Measurements from ENCODE around the gene NUP210L. TPM values are rescaled to one million over a fixed set of nuclear protein-coding genes. Genes with fewer than 3 reads are reported as not detected.

The NUP210L gene
- total and polyA plus RNA-seq, 9 of the 15 experiments (the other 6 are each of a cell fraction or from before 2014, with no cell fraction given): 0.01 to 0.04 TPM; not detected in 7

DNA sequence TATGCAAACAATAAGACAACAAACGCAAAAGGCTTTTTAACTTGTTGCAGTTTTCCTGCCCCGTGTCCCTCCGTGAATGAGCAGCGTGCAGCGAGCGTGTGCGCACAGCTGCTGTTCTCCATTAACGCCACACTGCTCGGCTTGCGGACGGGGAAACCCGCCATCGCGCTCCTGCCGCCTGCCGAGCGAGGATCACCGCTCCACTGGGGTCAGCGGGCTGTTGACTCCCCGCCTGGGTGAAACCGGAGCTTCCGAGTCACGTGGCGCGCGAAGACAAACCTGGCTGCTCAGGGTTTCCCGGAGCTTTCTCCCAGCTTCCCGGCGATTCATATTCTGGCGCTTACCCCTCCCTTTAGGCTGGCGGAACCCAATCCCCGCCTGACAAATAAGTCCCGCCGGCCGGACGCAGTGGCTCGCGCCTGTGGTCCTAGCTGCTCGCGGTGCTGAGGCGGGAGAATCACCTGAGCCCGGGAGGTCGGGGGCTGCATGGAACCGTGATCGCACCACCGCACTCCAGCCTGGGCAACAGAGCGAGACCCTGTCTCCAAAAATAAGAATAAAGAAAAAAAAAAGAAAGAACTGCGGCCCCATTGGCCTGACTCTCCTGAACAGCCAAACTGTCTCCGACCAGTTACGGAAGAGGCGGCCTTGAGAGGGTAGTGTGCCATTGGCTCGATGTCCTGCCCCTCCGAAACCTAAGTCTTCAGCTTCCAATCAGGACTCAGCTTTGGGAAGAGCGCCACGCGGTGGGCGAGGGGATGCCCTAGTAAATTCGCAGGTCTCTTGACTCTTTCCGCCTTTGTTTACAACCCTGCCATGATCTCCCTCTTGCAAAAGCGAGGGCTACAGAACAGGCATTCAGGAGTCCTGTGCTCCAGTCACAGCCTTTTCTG lies 187.5 kb downstream of the NUP210L start, which contains the start of gene CREB3L4 (continued):
- TF ChIP-seq HMG20B (CRISPR knock-in tag; IDR thresholded peaks at IDR 0.05) (no peak), KLF10 (CRISPR knock-in tag; IDR thresholded peaks at IDR 0.05) (no peak), GABPB1 (CRISPR knock-in tag; IDR thresholded peaks at IDR 0.05) (0 out of 2 replicates have a peak, but pooled peaks have one; percentile 75), KDM2B (CRISPR knock-in tag; IDR thresholded peaks at IDR 0.05) (no peak), CSDE1 (IDR thresholded peaks at IDR 0.05) (no peak), MTF1 (CRISPR knock-in tag; IDR thresholded peaks at IDR 0.05; ENCODE audit: borderline replicate concordance) (no peak), ZNF780A (CRISPR knock-in tag; IDR thresholded peaks at IDR 0.05) (no peak), ZC3H8 (IDR thresholded peaks at IDR 0.05) (no peak)
- TF ChIP-seq, protein P1, sequence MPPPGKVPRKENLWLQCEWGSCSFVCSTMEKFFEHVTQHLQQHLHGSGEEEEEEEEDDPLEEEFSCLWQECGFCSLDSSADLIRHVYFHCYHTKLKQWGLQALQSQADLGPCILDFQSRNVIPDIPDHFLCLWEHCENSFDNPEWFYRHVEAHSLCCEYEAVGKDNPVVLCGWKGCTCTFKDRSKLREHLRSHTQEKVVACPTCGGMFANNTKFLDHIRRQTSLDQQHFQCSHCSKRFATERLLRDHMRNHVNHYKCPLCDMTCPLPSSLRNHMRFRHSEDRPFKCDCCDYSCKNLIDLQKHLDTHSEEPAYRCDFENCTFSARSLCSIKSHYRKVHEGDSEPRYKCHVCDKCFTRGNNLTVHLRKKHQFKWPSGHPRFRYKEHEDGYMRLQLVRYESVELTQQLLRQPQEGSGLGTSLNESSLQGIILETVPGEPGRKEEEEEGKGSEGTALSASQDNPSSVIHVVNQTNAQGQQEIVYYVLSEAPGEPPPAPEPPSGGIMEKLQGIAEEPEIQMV (tag; conservative IDR thresholded peaks at IDR 0.05; ENCODE audit: low read depth): no peak
- TF ChIP-seq, protein P2, sequence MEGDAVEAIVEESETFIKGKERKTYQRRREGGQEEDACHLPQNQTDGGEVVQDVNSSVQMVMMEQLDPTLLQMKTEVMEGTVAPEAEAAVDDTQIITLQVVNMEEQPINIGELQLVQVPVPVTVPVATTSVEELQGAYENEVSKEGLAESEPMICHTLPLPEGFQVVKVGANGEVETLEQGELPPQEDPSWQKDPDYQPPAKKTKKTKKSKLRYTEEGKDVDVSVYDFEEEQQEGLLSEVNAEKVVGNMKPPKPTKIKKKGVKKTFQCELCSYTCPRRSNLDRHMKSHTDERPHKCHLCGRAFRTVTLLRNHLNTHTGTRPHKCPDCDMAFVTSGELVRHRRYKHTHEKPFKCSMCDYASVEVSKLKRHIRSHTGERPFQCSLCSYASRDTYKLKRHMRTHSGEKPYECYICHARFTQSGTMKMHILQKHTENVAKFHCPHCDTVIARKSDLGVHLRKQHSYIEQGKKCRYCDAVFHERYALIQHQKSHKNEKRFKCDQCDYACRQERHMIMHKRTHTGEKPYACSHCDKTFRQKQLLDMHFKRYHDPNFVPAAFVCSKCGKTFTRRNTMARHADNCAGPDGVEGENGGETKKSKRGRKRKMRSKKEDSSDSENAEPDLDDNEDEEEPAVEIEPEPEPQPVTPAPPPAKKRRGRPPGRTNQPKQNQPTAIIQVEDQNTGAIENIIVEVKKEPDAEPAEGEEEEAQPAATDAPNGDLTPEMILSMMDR (IDR thresholded peaks at IDR 0.05 in 2 of 3, conservative IDR thresholded peaks at IDR 0.05 in 1 of 3; ENCODE audit: insufficient read depth in 2 of 3, low read depth in 1 of 3, low read length in 3 of 3): peak; percentile 47 to 78 (median 68)
- TF ChIP-seq, protein P3, sequence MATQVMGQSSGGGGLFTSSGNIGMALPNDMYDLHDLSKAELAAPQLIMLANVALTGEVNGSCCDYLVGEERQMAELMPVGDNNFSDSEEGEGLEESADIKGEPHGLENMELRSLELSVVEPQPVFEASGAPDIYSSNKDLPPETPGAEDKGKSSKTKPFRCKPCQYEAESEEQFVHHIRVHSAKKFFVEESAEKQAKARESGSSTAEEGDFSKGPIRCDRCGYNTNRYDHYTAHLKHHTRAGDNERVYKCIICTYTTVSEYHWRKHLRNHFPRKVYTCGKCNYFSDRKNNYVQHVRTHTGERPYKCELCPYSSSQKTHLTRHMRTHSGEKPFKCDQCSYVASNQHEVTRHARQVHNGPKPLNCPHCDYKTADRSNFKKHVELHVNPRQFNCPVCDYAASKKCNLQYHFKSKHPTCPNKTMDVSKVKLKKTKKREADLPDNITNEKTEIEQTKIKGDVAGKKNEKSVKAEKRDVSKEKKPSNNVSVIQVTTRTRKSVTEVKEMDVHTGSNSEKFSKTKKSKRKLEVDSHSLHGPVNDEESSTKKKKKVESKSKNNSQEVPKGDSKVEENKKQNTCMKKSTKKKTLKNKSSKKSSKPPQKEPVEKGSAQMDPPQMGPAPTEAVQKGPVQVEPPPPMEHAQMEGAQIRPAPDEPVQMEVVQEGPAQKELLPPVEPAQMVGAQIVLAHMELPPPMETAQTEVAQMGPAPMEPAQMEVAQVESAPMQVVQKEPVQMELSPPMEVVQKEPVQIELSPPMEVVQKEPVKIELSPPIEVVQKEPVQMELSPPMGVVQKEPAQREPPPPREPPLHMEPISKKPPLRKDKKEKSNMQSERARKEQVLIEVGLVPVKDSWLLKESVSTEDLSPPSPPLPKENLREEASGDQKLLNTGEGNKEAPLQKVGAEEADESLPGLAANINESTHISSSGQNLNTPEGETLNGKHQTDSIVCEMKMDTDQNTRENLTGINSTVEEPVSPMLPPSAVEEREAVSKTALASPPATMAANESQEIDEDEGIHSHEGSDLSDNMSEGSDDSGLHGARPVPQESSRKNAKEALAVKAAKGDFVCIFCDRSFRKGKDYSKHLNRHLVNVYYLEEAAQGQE (IDR thresholded peaks at IDR 0.05; ENCODE audit: borderline replicate concordance): peak; percentile 81
- TF ChIP-seq, protein P3 (CRISPR knock-in tag; IDR thresholded peaks at IDR 0.05; ENCODE audit: low read depth): no peak

All from K562 (cell line).